GM19463 (cell line): Measurements from ENCODE around the gene MAP3K5.
A peak's percentile ranks its signal among the peaks of the same experiment; 100 is the strongest.

Experiments
- ATAC-seq: cut with Tn5 transposase; IDR thresholded peaks from one replicate; pipeline ENCODE4 v1.9.1; 2021; ENCODE audit warnings: mild to moderate bottlenecking, moderate library complexity; ENCODE audit not compliant: unreplicated experiment

The MAP3K5 gene

DNA sequence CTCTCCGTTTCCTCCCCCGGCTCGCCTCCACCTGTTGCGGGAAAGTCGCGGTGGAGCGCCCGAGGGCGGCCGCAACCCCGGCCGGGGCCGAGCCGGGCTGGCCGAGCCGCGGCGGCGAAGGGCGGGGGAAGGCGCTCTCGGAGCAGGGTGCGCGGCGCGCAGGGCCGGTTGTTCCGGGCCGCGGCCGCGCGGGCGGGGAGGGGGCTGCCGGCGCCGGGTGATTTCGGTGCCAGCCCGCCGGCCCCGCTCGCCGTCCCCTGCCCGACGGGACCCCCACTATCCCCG lies 242.3 kb downstream of the MAP3K5 start:
- peak; percentile 58 for ATAC-seq

DNA sequence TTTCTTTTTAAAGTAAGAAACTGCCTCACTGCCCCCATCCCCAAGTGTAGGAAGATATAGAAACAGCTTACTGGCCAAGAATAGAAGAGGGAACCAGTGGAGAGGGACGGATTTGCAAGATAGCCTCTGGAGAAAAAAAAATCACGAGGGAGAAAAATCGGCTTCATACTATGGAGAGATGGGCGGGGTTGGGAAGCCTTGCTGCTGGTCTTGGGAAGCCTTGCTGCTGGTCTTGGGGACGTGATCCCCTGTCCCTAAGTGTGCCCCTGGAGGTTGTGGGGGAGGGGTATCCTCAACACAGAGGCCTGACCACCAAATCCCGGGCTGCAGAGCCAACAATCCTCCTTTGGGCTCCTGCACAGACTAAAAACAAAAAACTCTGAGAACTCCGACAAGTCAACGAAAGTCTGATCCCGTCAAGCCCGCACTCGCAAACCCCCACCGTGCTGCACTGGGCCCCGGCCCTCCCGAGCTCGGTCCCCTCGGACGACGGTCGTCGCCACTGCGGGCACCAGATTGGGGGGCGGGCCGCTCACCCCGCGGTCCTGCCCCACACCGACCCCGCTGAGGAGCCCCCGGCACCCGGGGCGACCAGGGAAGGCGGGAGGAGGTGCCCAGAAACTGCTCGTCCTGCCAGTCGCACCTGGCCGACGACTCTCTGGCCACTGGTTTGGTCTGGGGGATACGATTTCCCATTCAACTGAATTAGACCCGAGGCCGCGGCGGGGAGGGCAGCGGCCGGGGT lies 242.8 kb downstream of the MAP3K5 start:
- peak; percentile 4 for ATAC-seq

DNA sequence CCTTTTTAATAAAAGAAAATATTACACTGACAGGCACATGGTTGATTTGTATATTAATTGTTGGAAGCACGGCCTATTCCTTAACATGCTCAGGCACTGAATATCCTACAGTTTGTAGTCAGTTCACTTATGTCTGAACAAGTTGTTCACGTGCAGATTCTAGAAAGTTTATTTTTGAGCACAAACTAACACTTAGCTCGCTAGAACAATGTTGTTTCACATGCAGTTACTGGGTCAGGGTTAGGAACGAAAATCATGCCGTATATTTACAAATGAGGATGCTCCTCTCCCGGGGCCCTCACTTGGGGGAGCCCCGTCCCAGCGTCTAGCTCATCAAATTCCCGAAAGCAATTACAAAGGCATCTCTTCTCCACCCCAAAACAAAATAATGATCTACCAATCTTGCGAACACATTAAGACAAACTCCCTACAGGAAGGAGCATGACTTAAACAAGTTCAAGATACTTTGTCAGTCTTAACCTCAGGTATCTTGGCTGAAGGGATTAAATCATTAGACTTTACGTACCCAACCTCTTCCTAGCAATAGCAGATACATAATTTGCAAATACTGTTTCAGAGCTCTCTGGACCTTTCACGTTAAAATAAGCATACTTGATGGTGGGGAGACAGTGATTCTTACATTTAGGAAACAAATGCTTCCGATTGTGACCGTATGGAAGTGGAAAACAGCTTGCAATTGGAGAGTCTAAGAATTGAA lies 243.5 kb downstream of the MAP3K5 start:
- no peak for ATAC-seq

DNA sequence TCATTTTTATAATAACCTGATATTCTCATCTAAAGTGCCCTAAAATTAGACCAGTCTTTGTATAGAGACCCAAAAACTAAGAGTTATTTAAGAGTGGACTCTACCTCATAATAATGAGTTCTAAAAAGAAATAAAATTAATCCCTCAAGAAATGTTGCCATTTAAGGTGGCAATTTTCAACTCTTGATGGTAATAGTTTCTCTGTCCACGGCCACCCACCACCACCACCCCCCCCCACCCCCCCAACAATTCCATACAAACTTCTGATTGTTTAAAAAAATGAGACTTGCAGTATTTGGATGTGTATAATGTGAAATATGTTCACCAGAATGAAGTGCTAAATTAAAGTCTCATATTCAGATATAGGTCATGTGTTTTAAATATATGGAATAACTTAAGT lies 244.4 kb downstream of the MAP3K5 start:
- no peak for ATAC-seq

DNA sequence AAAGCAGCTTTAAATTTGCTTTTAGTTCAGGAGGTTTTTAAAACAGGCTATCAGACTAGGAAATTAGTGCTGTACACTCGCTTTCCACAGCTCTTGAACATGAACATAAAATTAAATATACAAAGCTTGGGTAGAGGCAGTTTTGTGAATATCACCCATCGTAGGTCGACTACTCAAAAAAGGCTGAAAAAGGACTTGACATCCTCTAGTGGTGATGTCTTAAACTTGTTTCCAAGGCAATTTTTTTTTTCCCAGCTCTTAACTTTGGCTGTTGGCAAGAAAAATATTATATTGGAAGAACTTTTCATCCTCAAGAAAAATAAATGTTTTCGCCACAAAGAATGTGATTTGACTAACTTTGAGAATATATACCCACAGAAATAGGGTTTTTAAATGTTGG lies 244.9 kb downstream of the MAP3K5 start:
- no peak for ATAC-seq

DNA sequence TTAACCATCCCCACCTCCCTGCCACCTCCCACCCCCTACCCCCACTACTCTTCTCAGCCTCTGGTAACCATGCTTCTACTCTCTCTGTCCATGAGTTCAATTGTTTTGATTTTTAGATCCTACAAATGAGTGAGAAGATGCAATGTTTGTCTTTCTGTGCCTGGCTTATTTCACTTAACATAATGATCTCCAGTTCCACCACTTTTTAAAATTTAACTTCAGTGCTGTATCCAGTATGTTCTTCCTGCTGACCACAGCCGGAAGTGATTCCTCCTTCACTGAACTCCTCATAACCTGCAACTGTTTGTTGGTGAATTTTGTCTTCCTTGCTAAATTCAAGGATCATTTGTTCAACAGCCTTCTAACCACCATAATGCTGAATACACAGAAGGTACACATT lies 245.9 kb downstream of the MAP3K5 start:
- no peak for ATAC-seq

DNA sequence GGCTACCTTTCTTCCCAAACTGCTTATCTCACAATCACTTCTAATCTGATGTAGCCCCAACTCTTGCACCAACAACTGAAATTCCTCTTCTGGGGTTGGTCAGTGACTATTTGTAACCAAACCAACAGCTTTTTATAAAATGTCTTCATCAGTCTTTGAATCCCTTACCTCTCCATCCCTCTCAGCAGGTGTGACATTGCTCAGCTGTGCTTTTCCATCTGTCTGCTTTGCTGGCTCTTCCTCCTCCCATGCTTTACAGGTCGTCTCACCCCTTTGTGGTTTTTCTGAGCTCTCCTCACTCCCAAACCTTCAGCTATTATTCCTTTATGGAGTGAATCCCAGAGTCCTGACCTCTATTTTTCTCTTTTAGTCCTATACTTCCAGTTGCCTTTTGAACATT lies 248.0 kb downstream of the MAP3K5 start:
- no peak for ATAC-seq

DNA sequence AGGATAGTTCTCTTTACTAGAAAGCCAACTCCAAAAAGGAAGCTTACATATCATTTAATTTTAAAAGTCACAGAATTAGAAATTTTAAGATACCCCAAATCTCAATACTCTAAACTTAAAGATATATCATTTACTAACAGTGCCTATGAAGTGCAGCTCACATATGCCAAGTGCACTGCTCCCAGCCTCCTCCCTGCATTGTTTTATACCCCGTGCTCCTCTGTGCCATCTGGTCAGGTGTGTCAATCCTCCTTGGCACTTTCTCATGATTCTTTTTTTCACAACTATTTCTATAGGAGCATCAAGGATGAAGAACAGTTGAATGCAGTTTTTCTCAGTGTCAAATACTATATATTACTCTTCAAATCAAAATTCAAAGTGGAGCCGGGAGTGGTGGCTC lies 250.9 kb downstream of the MAP3K5 start:
- ATAC-seq, result no peak

DNA sequence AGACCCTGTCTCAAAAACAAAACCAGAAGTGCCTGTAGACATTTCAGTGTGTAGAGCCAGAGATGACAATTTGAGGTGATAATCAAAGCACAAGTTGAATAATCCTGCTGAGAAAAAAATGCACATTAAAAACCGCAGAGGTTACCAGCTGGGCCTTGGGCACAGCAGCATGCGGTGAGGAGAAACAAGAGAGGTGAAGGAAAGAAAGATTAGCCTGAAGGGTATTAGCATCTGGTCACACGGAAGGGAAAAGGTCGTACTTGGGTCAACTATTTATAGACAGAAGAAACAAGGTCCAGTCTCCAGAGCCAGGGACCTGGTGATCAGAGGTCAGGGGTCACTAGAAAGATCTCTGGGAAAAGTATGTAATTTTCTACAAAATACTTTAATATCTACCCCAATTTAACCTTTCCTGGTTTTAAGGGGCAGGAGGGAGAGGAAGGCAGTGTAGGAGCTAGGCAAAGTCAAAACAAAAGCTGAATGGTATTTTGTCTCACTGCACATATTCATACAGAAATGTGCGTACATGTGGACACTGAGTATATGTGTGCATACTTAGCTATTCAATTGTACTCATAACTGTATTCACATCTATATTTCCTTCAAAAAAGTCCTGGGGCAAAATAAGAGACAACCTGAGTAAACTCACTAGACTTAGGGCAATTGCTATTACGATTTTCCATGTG lies 252.2 kb downstream of the MAP3K5 start:
- ATAC-seq, result no peak

DNA sequence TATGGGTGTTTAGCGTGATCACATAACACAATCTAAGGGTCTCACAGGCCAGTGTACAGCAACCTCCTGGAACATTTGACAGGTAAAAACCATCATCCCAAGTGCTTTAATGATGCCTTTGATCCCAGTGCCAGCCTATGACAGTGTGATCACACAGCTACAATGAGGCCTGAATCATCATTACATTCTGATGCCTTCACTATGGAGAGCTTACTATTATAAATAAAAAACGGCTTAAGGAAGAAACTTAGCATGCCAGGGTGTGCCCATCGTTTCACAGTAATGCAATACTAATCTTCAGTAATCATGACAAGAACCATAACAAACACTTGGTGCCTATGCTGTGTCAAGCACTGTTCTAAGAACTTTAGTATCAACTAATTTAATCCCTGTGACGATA lies 253.4 kb downstream of the MAP3K5 start:
- ATAC-seq, result no peak

DNA sequence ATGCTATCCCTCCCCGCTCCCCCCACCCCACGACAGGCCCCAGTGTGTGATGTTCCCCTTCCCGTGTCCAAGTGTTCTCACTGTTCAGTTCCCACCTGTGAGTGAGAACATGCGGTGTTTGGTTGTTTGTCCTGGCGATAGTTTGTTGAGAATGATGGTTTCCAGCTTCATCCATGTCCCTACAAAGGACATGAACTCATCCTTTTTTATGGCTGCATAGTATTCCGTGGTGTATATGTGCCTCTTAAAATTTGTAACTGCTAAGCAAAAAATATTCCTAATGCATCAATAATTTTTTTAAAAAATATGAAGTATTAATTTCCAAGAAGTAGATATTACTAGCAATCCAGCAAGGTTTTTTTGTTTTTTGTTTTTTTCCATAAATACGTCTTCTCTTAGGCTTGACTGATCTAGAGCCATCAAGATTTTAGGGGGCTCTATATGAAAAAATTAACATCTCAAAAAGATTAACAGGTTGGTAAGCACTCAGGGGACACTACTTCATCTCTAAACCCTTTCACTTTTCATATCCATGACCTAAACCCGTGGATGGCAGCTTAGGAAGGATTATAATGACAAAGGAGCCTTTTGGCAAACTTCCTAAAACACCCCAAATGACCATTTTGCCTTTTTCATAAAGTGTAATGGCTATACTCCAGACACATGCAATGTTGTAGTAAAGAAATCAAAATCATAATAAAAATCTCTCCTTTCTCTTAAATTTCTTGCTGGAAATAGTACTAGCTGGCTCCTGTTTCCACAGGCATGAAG lies 256.2 kb downstream of the MAP3K5 start:
- no peak for ATAC-seq

DNA sequence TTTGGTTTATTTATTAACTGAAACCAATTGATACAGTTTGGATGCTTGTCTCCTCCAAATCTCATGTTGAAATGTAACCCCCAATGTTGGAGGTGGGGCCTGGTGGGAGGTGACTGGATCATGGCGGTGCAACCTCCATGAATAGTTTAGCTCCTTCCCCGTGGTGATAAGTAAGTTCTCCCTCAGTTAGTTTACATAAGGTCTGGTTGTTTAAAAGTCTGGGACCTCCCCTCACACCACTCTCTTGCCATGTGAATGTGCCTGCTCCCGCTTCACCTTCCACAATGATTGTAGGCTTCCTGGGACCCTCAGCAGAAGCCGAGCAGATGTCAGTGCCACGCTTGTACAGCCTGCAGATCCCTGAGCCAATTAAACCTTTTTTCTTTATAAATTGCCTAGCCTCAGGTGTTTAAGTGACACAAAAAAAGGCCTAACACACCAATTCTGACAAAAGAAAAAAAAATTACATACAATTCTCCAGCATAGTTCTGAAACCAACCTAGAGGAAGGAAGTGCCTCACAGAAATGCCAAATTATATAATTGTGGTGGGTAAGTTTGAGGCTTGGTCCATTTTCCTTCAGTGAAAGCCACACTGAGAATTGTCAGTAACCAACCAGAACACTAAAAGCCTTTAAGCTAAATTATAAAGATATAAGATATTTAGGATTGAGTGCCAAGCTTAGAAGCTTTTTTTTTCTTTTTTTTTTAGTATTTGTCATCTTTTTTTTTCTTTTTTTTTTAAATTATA lies 257.1 kb downstream of the MAP3K5 start:
- ATAC-seq, result no peak

DNA sequence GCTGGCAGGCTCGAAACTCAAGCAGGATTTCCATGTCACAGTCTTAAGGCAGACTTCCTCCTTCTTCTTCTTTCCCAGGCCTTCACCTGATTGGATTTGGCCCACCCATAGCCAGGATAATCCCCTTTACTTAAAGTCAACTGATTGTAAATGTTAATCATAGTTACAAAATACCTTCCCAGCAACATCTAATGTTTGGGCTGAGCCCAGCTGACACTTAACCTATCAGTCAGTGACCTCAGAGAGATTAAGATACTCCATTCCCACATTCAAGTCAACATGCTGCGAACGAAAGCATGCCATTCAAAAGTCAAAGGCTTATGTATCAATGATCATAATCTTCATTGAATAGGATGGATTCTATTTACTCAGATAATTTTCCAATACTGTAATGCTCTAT lies 258.0 kb downstream of the MAP3K5 start:
- ATAC-seq, result no peak

DNA sequence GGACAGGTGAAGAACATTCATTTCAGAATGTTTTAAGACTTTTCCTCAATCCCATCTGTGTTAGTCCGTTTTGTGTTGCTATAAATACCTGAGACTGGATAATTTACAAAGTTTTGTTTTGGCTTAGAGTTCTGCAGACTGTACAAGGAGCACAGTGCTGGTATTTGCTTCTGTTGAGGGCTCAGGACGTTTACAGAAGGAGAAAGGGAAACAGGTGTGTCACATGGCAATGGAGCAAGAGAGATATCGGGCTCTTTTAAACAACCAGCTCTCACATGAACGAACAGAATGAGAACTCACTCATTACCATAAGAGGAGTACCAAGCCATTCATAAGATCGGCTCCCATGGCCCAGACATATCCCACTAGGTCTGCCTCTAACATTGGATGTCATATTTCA lies 258.8 kb downstream of the MAP3K5 start:
- ATAC-seq, result no peak

DNA sequence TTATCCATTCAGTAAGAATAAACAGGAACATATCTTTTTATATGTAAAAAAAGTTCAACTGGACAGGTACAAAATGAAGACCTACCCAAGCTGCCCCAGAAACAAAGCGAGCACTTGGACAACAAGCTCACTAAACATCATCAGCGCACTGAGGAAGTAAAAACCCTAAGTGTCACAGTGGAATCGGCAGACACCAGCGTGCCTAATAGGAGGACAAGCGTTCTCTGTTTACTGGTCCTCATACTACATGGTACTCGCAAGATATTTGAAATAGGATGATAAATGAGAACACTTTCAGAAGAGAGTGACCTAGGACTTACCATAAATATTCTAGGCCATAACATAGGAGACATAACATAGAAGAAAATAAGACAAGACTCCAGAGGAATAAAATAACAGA lies 260.2 kb downstream of the MAP3K5 start:
- ATAC-seq, result no peak

DNA sequence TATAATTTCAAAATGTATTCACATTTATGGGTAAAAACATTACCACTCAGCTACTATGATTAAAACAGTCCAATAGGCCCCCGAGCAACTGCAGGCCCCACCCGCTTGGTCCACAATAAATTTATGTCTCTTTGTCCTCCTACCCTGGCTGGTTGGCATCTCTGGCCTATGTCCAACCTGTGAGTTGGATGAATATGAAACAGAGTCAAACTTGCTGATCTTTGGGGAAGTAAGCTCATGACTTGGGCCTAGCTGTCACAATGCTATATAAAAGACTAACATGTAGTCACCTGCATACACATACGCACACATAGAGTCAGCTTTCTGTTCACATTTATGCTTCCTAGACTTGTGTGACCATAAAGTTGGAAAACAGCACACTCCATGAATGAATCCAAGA lies 262.6 kb downstream of the MAP3K5 start:
- ATAC-seq, result no peak

DNA sequence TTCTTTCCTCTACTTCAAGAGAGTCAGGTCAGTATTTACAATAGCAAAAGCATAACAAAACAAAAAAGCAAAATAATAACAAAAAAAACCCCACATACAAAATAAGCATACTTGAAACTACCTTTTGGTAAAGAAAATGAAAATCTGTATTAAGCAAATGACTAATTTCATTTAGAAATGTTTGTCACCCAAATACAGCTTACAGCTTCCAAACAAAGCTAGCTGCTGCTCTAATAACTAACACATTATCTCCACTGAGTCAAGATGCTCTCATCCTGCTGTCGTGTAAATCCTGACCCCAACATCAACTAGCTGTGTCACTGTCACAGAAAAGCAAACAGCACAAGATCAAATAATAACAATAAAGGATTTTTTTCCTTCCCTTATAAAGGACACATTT lies 263.8 kb downstream of the MAP3K5 start:
- no peak for ATAC-seq

DNA sequence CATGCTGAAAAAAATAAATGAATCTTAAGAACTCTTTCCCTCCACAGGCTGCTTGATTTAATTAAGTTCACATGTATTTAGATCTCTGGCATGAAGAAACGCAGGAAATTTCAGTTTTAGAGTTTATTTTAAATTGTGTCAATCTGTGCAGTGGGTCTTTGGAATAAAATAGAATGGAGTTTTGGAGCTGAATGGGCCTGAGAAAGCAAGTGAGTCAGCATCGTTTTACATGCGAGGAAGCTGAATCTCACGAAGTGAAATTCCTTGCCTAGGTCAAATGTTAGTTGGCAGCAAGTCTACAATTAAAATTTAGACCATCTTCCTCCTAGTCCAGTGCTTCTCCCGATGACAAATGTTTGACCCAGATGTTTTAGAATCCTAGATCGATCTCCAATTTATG lies 264.4 kb downstream of the MAP3K5 start:
- ATAC-seq, result no peak

DNA sequence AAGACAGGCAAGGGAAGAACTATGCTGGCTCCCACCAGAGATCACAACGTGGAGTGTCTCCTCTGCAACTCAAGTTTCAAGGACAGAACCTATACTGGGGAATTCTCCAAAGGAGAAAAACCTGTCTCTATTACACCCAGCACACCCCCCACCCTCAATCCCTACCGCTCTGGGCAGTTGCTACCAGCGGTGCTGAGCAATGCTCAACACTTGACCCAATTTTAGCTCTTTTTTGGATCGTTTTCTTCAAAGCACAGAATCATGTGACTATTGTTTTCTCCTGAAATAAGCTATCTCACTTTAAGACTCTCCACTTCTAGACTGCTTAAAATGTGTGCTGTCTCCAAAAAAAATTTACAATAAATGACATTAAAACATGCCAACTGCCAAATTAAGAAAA lies 265.3 kb downstream of the MAP3K5 start:
- ATAC-seq, result no peak

DNA sequence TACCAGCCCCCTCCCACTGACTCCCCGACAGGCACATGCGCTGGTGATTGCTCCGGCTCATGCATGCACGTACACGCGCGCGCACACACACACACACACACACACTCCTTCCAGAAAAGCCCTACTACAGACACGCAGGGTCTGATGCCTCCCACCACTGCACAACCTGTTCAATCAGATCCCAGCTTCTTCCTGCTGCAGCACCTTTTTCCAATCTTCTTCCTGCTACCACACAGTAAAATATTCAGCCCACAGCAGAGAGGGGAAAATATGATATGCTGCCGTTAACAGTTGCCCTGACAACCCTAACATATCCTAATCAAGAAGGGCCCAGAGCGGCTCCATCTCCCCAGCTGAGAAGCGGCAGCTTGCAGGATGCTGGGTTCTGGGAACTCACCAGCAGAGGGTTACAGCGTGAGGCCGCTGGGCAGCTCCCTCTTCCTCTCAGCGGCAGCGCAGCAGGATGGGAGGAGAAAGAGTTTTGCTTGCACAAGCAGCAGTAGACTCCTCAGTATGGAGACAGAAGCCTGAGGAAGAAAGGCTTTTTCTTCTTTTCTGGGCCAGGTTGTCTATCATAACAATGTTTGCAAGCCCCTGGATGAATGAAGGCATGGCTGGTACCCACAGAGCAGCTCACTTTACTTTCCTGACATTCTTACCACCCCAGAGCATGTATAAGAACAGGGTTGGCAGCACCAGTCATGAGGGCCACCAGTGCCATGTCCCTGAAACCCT lies 265.9 kb downstream of the MAP3K5 start:
- no peak for ATAC-seq
